Epithelial cell of prostate (primary cell): ENCODE results near the gene GRPEL1.

Experiments used
- DNase-seq: peaks from one replicate; pipeline ENCODE4 v3.0.0-alpha.2; 2011; ENCODE audit warnings: low read depth, low spot score
- H3K27ac ChIP-seq: fragments of 450-650 bp; 2 replicates; pipeline ENCODE4 v1.5.1; 2017; ENCODE audit warnings: mild to moderate bottlenecking

The GRPEL1 gene

GRCh38 chr4:7049295-7049694, 18.6 kb downstream of the GRPEL1 start:
- H3K27ac ChIP-seq, result no peak overlapping the region
- no peak for DNase-seq

GRCh38 chr4:7048642-7049041, 19.2 kb downstream of the GRPEL1 start:
- no peak for DNase-seq
- H3K27ac ChIP-seq, result no peak overlapping the region

- DNase-seq, result no peak
- H3K27ac ChIP-seq, result no peak overlapping the region
Measured at GRCh38 chr4:7046971-7047370, 20.9 kb downstream of the GRPEL1 start.

- no peak overlapping the region for H3K27ac ChIP-seq
- no peak for DNase-seq
Measured at GRCh38 chr4:7045961-7046921, 21.6 kb downstream of the GRPEL1 start.

GRCh38 chr4:7045553-7045952, 22.3 kb downstream of the GRPEL1 start:
- no peak overlapping the region for H3K27ac ChIP-seq

GRCh38 chr4:7044137-7044930, 23.5 kb downstream of the GRPEL1 start:
- H3K27ac ChIP-seq, result peak overlapping the region; percentile 60
- no peak for DNase-seq

More at GRCh38 chr4:7045553-7045952, 22.3 kb downstream of the GRPEL1 start:
- no peak for DNase-seq

GRCh38 chr4:7043284-7044136, 24.4 kb downstream of the GRPEL1 start, which contains the start of gene TADA2B:
TADA2B (plus strand) TSS chr4:7043372; CDS start chr4:7043580, 208 bp downstream.
- DNase-seq, result no peak
- H3K27ac ChIP-seq, result peak within 1 kb of the TSS; percentile 60

- DNase-seq, result peak; percentile 85
- H3K27ac ChIP-seq, result peak overlapping the region; percentile 44
Measured at GRCh38 chr4:7042503-7043283, 25.2 kb downstream of the GRPEL1 start.

GRCh38 chr4:7041801-7042502, 25.9 kb downstream of the GRPEL1 start:
- DNase-seq, result no peak
- H3K27ac ChIP-seq, result peak overlapping the region; percentile 44

- H3K27ac ChIP-seq, result no peak overlapping the region
- DNase-seq, result no peak
Measured at GRCh38 chr4:7041246-7041645, 26.6 kb downstream of the GRPEL1 start.

GRCh38 chr4:7040765-7041164, 27.1 kb downstream of the GRPEL1 start:
- DNase-seq, result no peak
- H3K27ac ChIP-seq, result no peak overlapping the region

- H3K27ac ChIP-seq, result no peak overlapping the region
- no peak for DNase-seq
Measured at GRCh38 chr4:7037425-7037824, 30.4 kb downstream of the GRPEL1 start.

GRCh38 chr4:7034262-7035081, 33.4 kb downstream of the GRPEL1 start:
- H3K27ac ChIP-seq, result peak overlapping the region; percentile 26
- DNase-seq, result no peak

GRCh38 chr4:7032596-7032995, 35.3 kb downstream of the GRPEL1 start:
- H3K27ac ChIP-seq, result no peak overlapping the region
- DNase-seq, result no peak

- H3K27ac ChIP-seq, result no peak overlapping the region
- no peak for DNase-seq
Measured at GRCh38 chr4:7031558-7032449, 36.1 kb downstream of the GRPEL1 start.

- H3K27ac ChIP-seq, result no peak overlapping the region
- DNase-seq, result no peak
Measured at GRCh38 chr4:7030856-7031255, 37.0 kb downstream of the GRPEL1 start.

GRCh38 chr4:7029921-7030320, 37.9 kb downstream of the GRPEL1 start:
- DNase-seq, result no peak
- no peak overlapping the region for H3K27ac ChIP-seq
